Osteocyte (in vitro differentiated cells): ENCODE data around the gene RNF214. TPM values are rescaled to one million over a fixed set of nuclear protein-coding genes. Genes with fewer than 3 reads are reported as not detected.

ENCODE experiments used
- DNase-seq: peaks from one replicate; pipeline ENCODE4 v3.0.0; 2021; ENCODE audit warnings: mixed read lengths; ENCODE audit not compliant: unreplicated experiment; ENCODE audit errors: extremely low spot score
- H3K27ac Mint-ChIP-seq: one replicate; pipeline ENCODE4 v1.8.0; 2021; ENCODE audit warnings: mild to moderate bottlenecking, mixed read lengths; ENCODE audit not compliant: unreplicated experiment
- H3K27me3 Mint-ChIP-seq: one replicate; pipeline ENCODE4 v1.8.0; 2021; ENCODE audit warnings: mixed read lengths; ENCODE audit not compliant: unreplicated experiment
- H3K36me3 Mint-ChIP-seq: one replicate; pipeline ENCODE4 v1.8.0; 2021; ENCODE audit warnings: mixed read lengths; ENCODE audit not compliant: unreplicated experiment
- H3K4me1 Mint-ChIP-seq: one replicate; pipeline ENCODE4 v1.8.0; 2021; ENCODE audit warnings: mixed read lengths; ENCODE audit not compliant: unreplicated experiment
- H3K4me3 Mint-ChIP-seq: one replicate; pipeline ENCODE4 v1.8.0; 2021; ENCODE audit warnings: mild to moderate bottlenecking, moderate library complexity, mixed read lengths; ENCODE audit not compliant: unreplicated experiment
- H3K9me3 Mint-ChIP-seq: one replicate; pipeline ENCODE4 v1.8.0; 2021; ENCODE audit warnings: mixed read lengths; ENCODE audit not compliant: unreplicated experiment
- CTCF ChIP-seq: fragments of 200-600 bp; sonication (generic); IDR thresholded peaks from 2 replicates; pipeline ENCODE4 v1.5.0; 2021; ENCODE audit warnings: antibody characterized with exemption, mild to moderate bottlenecking, moderate library complexity
- total RNA-seq: library from RNA; stranded (reverse); gene quantifications from 2 replicates; pipeline ENCODE4 v1.2.1, GENCODE V29; 2021

RNF214 gene
- total RNA-seq, 1 donor from 2014 or later, result 32.8 TPM

GRCh38 chr11:117198613-117199012 lies 33.9 kb upstream of the RNF214 start:
- Mint-ChIP-seq H3K4me1 (peaks cover 60% of the 10 kb centered on the region), H3K27ac (peak overlapping the region; percentile 92), H3K27me3 (no peaks in the 10 kb centered on the region), H3K36me3 (peaks cover 9% of the 10 kb centered on the region), H3K4me3 (peak overlapping the region; percentile 82), H3K9me3 (no peaks in the 10 kb centered on the region)
- DNase-seq, result no peak
- TF ChIP-seq CTCF, result no peak

- Mint-ChIP-seq H3K4me3 (peak within 1 kb of the TSS; percentile 82), H3K27ac (peak within 1 kb of the TSS; percentile 92), H3K36me3 (peaks cover 14% of the 10 kb centered on the region), H3K9me3 (no peaks in the 10 kb centered on the region), H3K27me3 (no peaks in the 10 kb centered on the region), H3K4me1 (peaks cover 65% of the 10 kb centered on the region)
- TF ChIP-seq CTCF, result no peak
- DNase-seq, result peak; percentile 94
These were observed 33.2 kb upstream of the RNF214 start, which contains the start of gene TAGLN for GRCh38 chr11:117199053-117199915. Gene TAGLN, plus strand, starts transcription at chr11:117199370. Its CDS starts 3,644 bp downstream, at chr11:117203014.

GRCh38 chr11:117199916-117200812 lies 32.3 kb upstream of the RNF214 start:
- no peak for DNase-seq
- Mint-ChIP-seq H3K36me3 (peaks cover 22% of the 10 kb centered on the region), H3K9me3 (no peaks in the 10 kb centered on the region), H3K4me3 (peak overlapping the region; percentile 82), H3K27me3 (no peaks in the 10 kb centered on the region), H3K27ac (peak overlapping the region; percentile 92), H3K4me1 (peaks cover 70% of the 10 kb centered on the region)
- TF ChIP-seq CTCF, result no peak

GRCh38 chr11:117200813-117201657 lies 31.4 kb upstream of the RNF214 start:
- Mint-ChIP-seq H3K27me3 (no peaks in the 10 kb centered on the region), H3K9me3 (no peaks in the 10 kb centered on the region), H3K4me3 (peak overlapping the region; percentile 82), H3K36me3 (peaks cover 26% of the 10 kb centered on the region), H3K27ac (peak overlapping the region; percentile 92), H3K4me1 (peaks cover 72% of the 10 kb centered on the region)
- TF ChIP-seq CTCF, result no peak
- DNase-seq, result no peak
